Rectal smooth muscle tissue (tissue), 1 donor: ENCODE measurements around the gene CDT1.

ENCODE experiments used
- H3K27ac ChIP-seq: one replicate; pipeline ENCODE4 v1.7.0; 2013; ENCODE audit warnings: low read depth, low read length, inconsistent platforms
- H3K27me3 ChIP-seq: one replicate; pipeline ENCODE4 v1.7.0; 2013; ENCODE audit warnings: low read length; ENCODE audit not compliant: control insufficient read depth, insufficient read depth
- H3K36me3 ChIP-seq: one replicate; pipeline ENCODE4 v1.7.0; 2013; ENCODE audit warnings: low read length; ENCODE audit not compliant: control insufficient read depth, insufficient read depth
- H3K4me1 ChIP-seq: one replicate; pipeline ENCODE4 v1.7.0; 2013; ENCODE audit warnings: low read length; ENCODE audit not compliant: control insufficient read depth, insufficient read depth
- H3K4me3 ChIP-seq: one replicate; pipeline ENCODE4 v1.7.0; 2013; ENCODE audit warnings: low read length
- H3K9ac ChIP-seq: one replicate; pipeline ENCODE4 v1.7.0; 2013; ENCODE audit warnings: low read length

CDT1 gene

DNA sequence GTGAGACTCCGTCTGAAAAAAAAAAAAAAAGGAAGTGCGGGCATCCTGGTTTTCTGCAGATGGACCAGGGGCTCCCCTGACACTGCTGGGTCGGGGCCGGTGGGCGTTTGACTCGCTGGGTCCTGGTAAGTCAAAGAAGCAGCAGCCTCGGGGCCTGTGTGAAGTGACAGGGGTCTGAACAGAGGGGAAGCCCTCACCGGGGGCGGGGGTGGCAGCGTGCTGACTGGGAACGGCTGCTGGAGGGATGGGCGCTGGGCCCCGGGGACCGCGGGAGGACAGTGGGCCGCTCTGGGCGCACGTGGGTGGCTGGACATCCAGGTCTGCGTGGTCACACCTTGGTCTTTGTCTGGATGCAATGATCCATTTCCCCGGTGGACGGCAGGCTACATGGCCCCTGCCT lies 45.0 kb downstream of the CDT1 start:
- Histone ChIP-seq H3K36me3 (no peaks in the 10 kb centered on the region), H3K4me1 (no peaks in the 10 kb centered on the region), H3K9ac (no peak overlapping the region)

DNA sequence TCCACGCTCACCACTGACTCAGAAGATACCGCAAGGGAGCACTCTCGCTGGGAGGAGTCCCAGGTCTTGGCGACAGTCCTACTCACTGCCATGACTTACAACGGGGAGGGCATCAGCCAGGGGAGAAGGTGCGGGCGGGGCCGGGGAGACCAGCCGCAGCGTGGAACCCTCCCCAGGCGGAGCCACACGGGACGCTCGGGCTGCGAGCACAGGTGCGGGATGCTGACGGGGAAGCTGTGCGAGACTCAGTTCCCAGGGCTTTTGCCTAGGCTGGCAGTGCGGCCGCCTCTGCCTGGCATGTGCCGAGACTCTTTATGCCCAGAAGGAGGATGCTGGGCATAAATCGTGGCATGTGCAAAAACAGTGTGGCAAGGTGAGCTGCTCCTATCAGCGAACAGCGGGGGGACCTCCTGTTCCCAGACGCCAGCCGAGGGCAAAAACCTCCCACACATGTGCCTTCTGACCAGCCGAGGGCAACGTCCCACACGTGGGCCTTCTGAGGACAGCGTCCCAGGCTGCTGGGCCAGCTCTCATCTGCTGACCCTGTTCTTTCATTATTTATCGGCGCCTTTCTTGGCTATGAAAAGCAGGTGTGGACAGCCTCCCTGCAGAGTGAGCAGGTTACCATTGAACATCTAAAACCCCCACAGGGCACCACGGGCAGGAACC lies 47.1 kb downstream of the CDT1 start:
- Histone ChIP-seq H3K27me3 (no peaks in the 10 kb centered on the region), H3K9ac (no peak overlapping the region), H3K4me3 (no peak overlapping the region), H3K36me3 (no peaks in the 10 kb centered on the region), H3K4me1 (peaks cover under 1% of the 10 kb centered on the region), H3K27ac (no peak overlapping the region)

More for the DNA sequence above, 45.0 kb downstream of the CDT1 start:
- H3K4me3 ChIP-seq = no peak overlapping the region
- no peak overlapping the region for H3K27ac ChIP-seq
- H3K27me3 ChIP-seq = no peaks in the 10 kb centered on the region

DNA sequence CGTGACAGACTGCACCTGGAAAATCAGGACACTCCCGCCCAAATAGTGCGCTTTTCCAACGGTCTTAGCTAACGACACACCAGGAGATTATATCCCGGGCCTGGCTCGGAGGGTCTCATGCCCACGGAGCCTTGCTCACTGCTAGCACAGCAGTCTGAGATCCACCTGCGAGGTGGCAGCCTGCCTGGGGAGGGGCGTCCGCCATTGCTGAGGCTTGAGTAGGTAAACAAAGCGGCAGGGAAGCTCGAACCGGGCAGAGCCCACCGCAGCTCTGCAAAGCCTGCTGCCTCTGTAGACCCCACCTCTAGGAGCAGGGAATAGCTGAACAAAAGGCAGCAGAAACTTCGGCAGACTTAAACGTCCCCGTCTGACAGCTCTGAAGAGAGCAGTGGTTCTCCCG lies 48.0 kb downstream of the CDT1 start:
- Histone ChIP-seq H3K4me3 (no peak overlapping the region), H3K27ac (no peak overlapping the region), H3K4me1 (peaks cover 7% of the 10 kb centered on the region), H3K27me3 (no peaks in the 10 kb centered on the region), H3K9ac (no peak overlapping the region), H3K36me3 (no peaks in the 10 kb centered on the region)

DNA sequence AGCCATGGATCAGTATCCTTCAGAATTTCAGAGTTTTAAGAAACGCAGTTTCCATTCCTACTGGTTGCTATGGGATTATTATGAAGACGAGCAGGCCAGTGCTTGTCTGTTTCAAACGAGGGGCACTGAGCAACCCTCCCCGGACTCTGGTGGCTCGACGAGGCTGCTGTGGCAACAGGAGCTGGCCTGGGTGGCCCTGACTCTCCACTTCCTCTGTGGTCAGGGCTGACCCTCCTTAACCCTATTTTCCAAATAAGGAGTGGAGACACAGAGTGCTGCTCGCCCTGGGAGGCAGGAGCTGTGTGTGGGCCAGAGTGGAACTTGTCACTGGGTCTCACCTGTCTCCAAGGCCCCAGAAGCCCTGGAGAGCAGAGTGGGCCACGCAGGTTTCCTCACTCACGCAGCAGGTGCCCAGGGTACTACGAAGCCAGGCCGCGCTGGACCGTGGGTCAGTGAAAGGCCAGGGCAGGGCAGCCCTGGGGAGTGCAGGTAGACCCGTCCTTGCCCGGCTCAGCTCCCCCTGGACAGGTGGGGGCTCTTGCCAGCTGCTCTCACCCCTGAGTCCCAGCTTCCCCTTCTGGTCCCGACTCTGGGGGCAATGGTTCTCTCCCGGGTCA lies 49.8 kb downstream of the CDT1 start:
- H3K36me3 ChIP-seq = no peaks in the 10 kb centered on the region
- no peak overlapping the region for H3K9ac ChIP-seq
- H3K27me3 ChIP-seq = no peaks in the 10 kb centered on the region
- H3K27ac ChIP-seq = no peak overlapping the region
- peaks cover 7% of the 10 kb centered on the region for H3K4me1 ChIP-seq
- H3K4me3 ChIP-seq = no peak overlapping the region

DNA sequence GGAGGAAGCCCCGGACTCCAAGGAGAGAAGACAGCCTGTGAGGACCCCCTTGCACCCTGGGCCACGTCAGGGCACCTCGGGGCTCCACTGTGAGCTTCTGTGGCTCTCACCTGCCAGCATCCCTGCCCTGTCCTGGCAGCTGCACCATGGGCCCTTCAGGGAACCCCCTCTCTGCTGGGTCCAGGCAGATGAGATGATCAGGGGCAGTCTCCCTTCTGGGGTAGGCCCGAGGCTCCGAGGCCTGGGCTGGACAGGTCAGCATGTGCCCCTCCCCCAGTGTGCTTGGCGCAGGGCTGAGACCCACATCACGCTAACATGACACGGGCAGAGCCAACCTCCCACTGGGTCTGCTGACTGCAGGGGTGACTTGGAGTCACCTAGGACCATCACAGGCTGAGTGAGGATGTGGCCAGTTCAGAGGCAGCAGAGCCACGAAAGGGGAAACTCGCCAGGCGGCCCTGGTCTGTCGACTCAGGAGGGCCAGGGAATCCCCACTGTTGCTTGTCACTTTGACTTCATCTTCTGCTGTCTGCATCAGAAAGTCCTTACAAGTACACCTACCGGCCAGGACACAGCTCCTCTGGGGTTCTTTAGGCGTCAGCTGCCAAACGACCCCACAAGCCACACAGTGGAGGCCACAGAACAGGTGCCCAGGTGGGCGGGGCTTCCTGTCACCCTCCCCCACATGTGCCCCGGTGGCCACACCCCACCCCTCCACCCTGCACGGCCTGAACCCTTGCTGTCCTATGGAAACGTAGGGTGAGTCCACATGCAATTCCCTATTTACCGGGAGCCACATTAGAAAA lies 50.9 kb downstream of the CDT1 start:
- Histone ChIP-seq H3K36me3 (peaks cover 3% of the 10 kb centered on the region), H3K9ac (no peak overlapping the region), H3K4me3 (no peak overlapping the region), H3K27ac (no peak overlapping the region), H3K4me1 (peaks cover 7% of the 10 kb centered on the region), H3K27me3 (no peaks in the 10 kb centered on the region)

DNA sequence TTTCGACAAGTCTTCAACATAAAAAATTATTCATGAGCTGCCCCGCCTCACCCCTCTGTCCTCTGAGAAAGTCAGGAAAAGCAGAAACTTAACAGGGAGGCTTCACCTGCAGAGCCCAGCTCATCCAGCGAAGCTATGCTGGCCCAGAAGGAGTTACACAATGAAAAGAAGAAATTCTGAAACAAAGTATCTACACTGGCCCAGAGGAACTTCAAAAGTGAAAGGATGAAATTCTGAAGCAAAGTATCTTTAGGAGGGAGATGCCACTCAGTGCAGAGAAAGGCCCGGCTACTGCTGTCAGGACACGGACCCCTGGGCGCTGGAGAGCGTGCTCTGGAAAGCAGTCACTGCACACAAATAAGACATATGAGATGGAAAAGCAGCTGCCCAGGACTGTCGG lies 51.6 kb downstream of the CDT1 start:
- Histone ChIP-seq H3K36me3 (peaks cover 9% of the 10 kb centered on the region), H3K4me1 (peaks cover 7% of the 10 kb centered on the region), H3K4me3 (no peak overlapping the region), H3K9ac (no peak overlapping the region), H3K27me3 (no peaks in the 10 kb centered on the region), H3K27ac (no peak overlapping the region)

DNA sequence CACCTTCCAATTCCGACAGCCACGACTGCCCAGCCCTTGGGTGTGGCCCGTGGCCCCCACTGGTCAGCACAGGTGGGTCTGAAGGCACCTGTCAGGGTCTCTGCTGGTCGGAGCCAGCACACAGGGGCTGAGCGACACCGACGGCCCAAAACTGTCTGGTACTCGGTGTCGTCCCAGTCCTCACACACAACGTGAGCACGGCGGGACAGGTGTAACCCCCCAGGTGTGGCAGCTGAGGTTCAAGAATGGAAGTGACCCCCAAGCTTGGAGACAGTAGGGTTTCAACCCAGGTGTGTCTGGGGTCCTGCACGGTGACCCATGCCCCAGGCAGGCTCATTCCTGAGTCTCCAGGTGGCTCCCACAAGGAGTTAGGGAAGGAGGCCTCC lies 52.1 kb downstream of the CDT1 start:
- Histone ChIP-seq H3K27ac (no peak overlapping the region), H3K4me1 (peaks cover 7% of the 10 kb centered on the region), H3K36me3 (peaks cover 13% of the 10 kb centered on the region), H3K4me3 (peak overlapping the region; percentile 69), H3K27me3 (no peaks in the 10 kb centered on the region), H3K9ac (no peak overlapping the region)

DNA sequence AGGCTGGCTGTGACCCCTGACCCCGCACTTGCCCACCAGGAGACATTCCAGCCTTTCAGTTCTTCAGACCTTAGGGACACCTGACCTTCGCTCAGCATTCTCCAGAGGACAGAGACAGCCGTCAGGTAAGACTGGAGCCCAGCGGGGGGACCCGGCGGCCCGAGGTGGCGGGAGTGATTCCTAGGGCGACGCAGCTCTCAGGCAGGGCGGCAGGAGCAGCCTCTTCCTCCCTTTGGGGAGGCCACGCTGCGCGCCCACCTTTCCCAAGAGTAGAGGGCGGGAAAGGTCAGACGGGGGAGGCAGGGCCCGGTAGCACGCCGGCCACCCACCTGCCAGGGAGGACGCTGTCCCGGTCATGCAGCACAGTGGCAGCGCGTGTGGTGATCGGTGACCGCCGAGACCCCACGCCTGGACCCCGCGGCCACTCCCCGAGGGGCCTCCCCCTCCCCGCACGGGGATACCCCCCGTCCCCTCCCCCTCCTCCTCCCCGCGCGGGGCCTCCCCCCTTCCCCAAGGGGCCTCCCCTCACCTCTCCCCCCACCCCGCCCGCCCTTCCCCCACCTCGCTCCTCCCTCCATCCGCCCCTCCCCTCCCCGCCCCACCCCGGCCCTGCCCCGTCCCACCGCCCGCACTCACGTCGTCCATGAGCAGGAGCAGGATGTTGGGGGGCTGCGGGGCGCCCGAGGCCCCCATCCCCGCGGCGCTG lies 52.7 kb downstream of the CDT1 start:
- Histone ChIP-seq H3K27ac (peak overlapping the region; percentile 74), H3K4me3 (peak overlapping the region; percentile 69), H3K27me3 (no peaks in the 10 kb centered on the region), H3K9ac (peak overlapping the region; percentile 16), H3K4me1 (peaks cover 7% of the 10 kb centered on the region), H3K36me3 (peaks cover 16% of the 10 kb centered on the region)

DNA sequence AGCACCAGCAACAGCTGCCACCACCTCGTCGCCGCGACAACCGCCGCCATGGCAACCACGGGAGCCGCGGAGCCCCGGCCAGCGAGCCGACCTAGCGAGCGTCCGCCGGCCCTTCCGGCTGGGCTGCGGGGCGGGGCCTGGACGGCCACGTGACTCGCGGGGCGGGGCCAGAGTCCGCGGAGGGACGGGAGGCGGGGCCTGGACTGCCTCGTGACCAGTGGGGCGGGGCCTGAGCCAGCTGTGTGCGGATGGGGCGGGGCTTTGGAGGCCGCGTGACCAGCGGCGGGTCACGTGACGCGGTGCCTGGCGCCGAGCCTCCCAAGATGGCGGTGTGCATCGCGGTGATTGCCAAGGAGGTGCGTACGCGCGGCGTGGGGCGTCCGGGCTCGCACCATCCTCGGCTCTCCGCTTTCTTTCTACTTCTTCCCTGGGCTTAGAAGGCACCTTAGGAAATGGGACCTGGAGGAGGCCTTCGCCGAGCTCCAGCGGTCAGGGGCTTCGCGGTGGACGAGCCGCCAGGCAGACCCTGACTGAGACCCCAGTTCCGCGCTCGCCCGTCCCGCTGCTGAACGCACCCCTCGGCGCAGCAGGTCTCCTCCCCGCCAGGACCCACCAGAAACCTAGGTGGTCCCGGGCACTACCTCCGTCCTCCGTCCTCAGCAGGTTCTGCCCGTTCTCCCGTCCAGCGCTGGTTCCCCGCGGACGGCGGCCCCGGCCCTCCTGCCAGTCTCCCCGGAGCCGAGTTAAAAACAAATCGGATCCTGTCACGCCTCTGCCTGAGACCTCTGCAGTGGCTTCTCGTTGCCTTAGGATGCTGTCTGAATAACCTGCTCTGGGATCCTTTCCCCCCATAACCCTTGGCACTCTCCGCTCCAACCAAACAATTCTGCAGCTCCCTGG lies 53.5 kb downstream of the CDT1 start, which contains the start of the genes GALNS and TRAPPC2L:
Gene GALNS, minus strand, starts transcription at position 120 of the 900 bp plus-strand sequence. Its CDS starts 70 bp downstream, at position 50.
Gene TRAPPC2L, plus strand, starts transcription at position 300 of the 900 bp plus-strand sequence. Its CDS starts 24 bp downstream, at position 324.
- peak within 1 kb of the TSS; percentile 77 for H3K27ac ChIP-seq
- no peaks in the 10 kb centered on the region for H3K27me3 ChIP-seq
- peak within 1 kb of the TSS; percentile 96 for H3K4me3 ChIP-seq
- peaks cover 16% of the 10 kb centered on the region for H3K36me3 ChIP-seq
- H3K9ac ChIP-seq = peak within 1 kb of the TSS; percentile 76
- peaks cover 7% of the 10 kb centered on the region for H3K4me1 ChIP-seq

DNA sequence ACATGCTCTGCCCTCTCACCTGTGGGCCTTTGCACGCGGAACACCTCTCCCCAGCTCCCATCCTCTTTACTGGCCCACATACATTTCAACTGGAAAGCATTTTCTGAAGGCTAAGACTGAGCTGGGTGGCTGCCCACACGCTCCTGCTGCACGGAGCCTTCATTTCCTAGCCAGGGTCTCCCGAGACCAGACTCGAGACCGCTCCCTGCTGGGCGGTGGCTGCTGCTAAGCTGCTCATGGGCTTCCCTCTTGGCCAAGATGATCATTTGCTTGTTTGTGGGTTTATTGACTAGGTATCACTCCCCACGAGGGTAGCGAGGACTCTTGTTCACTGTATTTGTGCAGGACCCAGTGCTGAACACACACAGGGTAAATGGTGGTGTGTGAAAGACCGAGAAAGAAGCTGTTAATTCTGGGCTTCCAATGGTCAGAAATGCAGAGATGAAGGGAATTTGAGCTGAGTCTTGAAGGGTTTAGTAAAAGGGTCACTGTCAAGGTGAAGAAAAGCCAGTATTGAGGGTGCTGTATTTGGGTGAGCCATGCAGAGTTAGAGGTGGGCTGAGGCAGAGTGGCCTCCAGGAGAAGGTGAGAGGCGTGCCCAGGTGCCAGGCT lies 54.2 kb downstream of the CDT1 start:
- Histone ChIP-seq H3K27ac (no peak overlapping the region), H3K27me3 (no peaks in the 10 kb centered on the region), H3K36me3 (peaks cover 16% of the 10 kb centered on the region), H3K4me1 (peaks cover 7% of the 10 kb centered on the region), H3K9ac (no peak overlapping the region), H3K4me3 (peak overlapping the region; percentile 96)
